Measurements from ENCODE around the gene ROBO1.

Gene ROBO1

DNA sequence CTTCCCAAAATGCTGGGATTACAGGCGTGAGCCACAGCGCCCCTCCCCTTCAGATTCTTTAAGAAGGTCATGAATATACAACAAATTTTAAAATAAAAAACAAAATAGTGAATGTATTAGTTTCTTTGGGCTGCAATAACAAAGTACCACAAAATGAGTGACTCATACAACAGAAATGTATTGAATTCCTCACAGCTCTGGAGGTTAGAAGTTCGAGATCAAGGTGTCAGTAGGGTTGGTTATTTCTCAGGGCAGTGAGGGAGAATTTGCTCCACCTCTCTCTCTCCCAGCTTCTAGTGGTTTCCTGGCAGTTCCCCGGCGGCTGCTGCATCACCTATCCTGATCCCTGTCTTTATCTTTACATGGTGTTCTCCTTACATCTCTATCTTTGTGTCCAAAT, 804.0 kb downstream of the ROBO1 start:
- no peak for DNase-seq

DNA sequence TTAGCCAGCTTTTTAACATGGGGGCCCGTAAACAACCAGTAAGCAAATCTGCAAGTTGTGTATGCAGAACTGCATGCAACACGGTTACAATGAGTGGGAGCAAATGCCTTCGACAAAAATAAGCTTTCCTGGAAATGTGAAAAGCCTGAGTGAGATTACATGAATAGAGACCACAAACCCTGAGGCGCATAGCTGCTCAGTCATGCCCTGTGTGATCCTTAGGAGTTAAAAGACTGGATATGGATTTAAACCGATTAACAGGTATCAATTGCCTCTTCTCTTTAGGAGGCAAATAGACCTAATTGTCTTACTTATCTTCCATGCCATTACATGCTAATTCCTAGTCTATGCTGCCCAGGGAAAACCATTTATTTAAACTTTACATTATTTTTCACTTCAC, 810.3 kb downstream of the ROBO1 start:
- DNase-seq = no peak

DNA sequence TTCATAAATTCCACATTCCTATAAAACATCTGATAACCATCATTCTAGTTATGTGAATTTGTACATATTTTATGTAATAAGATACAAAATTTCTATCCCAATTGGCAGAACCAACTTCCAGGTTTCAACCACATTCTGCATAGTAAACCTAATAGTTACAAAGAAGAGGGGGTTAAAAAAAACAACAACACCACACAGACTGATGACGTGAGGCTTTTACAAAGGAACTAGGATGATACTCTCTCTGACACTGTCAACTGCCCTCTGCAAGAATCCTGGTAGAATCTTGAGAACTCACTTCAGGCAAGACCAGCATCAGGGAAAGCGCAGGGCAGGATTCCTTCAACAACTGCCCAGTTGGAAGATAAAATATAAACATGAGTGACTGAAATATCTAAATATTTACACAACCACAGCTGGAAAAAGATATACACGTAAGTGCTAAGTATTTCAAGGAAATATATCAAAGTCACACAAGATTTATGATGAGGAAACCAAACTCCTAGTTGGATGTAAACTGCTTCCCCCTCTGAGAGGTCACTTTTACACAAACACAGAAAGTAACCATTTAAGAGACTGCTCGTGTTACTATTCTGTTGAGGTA, 816.4 kb downstream of the ROBO1 start:
- DNase-seq = no peak

DNA sequence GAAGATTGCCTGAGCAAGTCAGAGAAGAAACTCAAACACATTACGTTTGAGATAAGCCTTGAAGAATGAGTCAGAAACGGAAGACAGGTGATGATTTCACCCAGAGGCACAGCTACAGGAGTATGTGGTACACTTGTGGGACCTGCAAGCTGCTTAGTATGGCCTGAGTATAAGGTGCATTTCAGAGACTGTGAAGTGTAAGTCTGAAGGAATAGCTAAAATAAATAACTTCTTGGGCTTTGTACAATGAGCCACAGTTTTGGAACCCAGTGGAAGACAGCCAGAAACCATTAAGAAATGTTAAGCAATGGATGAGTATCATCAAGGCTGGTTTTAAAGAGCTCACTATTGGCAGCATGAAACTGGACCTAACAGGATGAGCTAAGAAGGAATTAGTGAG, 826.2 kb downstream of the ROBO1 start:
- DNase-seq = no peak

- DNase-seq = no peak
Measured at GRCh38 chr3:78940626-78941025, 827.2 kb downstream of the ROBO1 start.

- DNase-seq = no peak
Measured at GRCh38 chr3:78940128-78940527, 827.7 kb downstream of the ROBO1 start.

- DNase-seq = no peak
Measured at GRCh38 chr3:78937475-78937874, 830.3 kb downstream of the ROBO1 start.

GRCh38 chr3:78927759-78928158, 840.0 kb downstream of the ROBO1 start:
- no peak for DNase-seq

GRCh38 chr3:78926523-78926922, 841.3 kb downstream of the ROBO1 start:
- no peak for DNase-seq

DNA sequence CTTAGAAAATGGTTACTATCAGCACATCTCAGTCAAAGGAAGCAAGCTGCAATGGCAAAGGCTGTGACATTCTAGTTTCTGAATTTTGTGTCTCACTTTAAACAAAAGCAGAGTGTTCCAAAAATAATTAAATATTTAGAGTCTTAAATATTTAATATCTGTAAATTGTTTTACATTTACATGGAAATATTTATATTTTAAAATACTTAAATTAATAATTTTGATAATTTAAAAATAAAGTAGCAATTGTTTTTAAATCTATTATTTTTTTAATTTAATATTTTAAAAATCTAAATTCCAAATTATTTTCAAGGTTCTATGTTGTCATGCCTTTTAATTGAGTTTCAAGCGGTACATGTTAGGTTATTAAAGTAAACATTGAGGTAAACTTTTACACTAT, 843.1 kb downstream of the ROBO1 start:
- no peak for DNase-seq

- no peak for DNase-seq
Measured at GRCh38 chr3:78919021-78919755, 848.6 kb downstream of the ROBO1 start.

DNA sequence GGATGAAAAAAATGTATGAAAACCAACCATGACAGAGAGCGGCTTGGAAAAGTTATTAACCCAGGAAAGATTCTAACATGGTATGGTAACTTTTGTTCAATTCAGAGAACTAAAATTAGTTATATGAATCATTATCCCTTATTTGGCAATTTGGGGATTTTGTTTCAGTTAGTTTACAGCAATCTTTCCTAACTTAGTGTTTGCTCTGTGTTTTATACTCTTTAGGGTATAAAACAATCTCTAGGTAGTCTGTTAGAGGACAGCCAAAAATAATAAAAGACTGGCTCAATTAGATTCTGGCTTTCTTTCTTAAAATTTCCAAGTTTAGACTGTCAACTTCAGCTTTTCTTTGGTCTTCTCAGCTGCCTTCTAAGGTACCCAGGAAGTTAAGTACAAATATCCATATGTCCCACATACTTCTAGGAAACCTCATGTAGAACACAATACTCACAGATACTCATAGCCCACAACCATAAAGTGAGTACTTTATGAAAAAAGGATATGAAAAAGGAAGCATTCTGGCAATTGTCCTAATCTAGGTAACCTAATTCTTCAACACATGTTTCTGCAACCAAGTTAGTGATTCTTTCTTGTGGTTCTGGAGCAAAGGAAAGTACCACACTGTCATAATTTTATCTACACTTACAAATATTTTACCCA, 849.3 kb downstream of the ROBO1 start:
- DNase-seq = no peak

DNA sequence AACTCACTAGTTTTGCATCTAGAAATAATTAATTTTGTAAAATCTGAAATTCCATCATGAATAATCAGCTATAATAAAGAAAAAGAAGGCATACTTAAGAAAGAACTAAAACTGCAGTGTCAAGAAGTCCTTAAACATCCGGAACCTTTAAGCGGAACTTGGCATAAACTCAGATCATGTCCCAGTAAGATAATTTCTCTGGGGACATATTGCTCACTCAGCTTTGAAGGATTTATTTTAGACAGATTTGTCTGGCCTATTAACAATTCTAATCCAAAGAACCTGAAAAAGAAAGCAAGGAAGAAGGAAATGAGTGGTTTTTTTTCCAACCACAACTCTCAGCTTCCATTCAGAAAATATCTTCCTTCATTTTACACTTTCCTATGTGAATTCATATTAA, 850.3 kb downstream of the ROBO1 start:
- no peak for DNase-seq

GRCh38 chr3:78913711-78914110, 854.1 kb downstream of the ROBO1 start:
- no peak for DNase-seq

DNA sequence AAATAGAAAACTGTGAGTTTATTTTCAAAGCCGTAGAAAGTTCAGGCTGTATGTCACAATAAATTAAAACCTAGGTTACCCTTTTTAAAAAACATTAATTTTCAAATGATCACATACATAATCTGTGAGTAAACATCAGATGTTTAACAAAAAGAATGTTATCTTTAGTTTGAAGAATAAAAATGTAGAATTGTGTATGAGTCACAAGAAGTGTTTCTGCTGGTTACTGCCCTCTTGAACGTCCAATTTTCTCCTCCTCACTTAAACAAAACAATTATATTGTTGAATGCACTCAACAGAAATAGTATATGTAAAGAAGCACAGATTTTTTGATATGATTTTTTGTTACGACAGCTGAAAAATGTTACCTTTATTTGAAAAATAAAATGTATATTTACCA, 855.1 kb downstream of the ROBO1 start:
- no peak for DNase-seq

GRCh38 chr3:78912259-78912658, 855.5 kb downstream of the ROBO1 start:
- no peak for DNase-seq

DNA sequence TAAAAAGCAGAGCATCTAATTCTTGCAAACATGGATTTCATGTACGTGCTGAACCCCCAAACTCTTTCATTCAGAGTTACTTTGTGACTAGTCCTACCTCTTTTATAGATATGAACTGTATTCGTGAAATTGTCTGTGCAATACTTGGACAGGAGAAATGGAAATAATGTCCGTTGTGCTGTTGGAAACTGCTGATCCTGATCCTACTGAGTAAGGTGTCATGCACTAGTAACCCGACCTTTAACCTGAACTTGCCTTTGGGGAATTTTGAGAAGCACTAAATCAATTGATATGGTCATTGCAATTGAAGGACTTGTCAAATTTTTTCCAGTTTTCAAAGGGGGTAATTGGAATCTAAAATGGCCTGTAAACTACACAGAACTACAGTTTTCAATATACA, 856.4 kb downstream of the ROBO1 start:
- no peak for DNase-seq

DNA sequence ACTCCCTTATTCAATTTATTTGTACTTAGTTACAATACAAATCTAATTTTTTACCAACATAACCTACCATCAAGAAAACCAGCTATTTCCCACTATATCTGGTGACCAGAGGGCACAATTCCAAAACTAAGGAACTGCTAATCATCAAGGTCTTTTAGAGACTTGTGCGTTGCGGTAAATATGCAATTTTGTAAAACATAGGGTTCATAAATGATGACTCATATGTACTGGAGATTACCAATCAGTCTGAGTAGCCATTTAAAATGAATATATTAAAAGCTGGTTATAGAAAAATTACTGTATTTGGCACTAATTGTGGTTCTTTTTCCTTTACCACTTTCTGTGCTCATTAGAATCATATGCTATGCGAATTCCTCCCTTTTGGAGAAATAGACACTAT, 859.6 kb downstream of the ROBO1 start:
- DNase-seq = no peak

DNA sequence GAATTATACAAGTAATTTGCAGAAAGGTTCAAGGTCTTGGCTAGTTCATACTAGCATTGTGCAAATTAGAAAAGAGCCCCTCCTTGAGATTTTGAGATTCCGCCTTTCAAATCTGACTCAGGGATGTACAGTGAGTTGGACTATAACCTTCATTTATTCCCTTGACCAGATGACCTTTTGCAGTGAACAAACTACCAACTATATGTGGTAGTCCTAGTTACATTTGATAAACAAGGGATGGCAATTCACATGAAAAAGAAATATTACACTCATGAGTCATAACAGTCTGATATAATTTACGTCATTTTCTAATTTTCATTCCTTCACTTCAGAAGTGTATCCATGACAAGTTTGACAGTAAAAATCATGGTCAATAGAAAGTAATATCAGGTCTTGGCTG, 860.4 kb downstream of the ROBO1 start:
- DNase-seq = no peak

- no peak for DNase-seq
Measured at GRCh38 chr3:78906930-78907329, 860.9 kb downstream of the ROBO1 start.

GRCh38 chr3:78906245-78906644, 861.6 kb downstream of the ROBO1 start:
- no peak for DNase-seq

DNA sequence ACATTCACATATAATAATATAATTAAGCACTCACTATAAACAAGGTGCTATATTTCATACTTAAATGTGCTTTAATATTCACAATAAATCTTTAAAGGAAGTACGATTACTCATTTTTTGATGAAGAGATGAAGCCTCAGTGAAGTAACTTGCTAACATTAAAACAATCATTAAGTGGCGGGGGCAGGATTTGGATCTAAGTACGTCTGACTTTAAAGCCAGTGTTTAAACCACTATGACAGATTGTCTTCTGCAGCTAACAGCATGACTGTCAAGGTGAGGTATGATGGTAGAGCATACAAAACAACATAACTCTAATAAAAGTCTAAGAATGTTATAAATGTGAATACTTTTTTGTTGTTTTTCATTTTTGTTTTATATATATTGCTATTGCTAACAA, 862.1 kb downstream of the ROBO1 start:
- DNase-seq = no peak

GRCh38 chr3:78901544-78901943, 866.3 kb downstream of the ROBO1 start:
- DNase-seq = no peak

- no peak for DNase-seq
Measured at GRCh38 chr3:78900880-78901279, 866.9 kb downstream of the ROBO1 start.

- no peak for DNase-seq
Measured at GRCh38 chr3:78900426-78900825, 867.4 kb downstream of the ROBO1 start.

Data from stimulated activated CD4-positive, alpha-beta T cell treated with anti-CD3 and anti-CD28 coated beads, Interleukin-2, amount 100 ng/mL, for 24 hours (primary cell).